Spleen (tissue), 11 donors: ENCODE results near the gene UNC5CL. TPM values are rescaled to one million over a fixed set of nuclear protein-coding genes. Genes with fewer than 3 reads are reported as not detected.

ENCODE experiments used
- DNase-seq: peaks from one replicate; pipeline ENCODE4 v3.0.0-alpha.2; 2020
- H3K27ac ChIP-seq, 8 donors: fragments of 200-600 bp; sonication (generic) in 7 of 8; 1 replicate in 4 of 8; 2 replicates in 4 of 8; pipeline versions ENCODE4 v1.5.0 to v1.8.0; 2016 to 2021; ENCODE audit warnings: inconsistent platforms in 4 of 8, mild to moderate bottlenecking in 4 of 8, moderate library complexity in 1 of 8
- H3K27me3 ChIP-seq, 7 donors: fragments of 200-600 bp; sonication (generic) in 6 of 7; replicated peaks in 1 of 7; 1 replicate in 4 of 7; 2 replicates in 3 of 7; pipeline versions ENCODE4 v1.5.0 to v1.8.0; 2016 to 2021; ENCODE audit warnings: inconsistent platforms in 3 of 7, mild to moderate bottlenecking in 1 of 7
- H3K36me3 ChIP-seq, 6 donors: fragments of 200-600 bp; sonication (generic) in 5 of 6; 1 replicate in 4 of 6; 2 replicates in 2 of 6; pipeline versions ENCODE4 v1.5.0 to v1.8.0; 2016 to 2021; ENCODE audit warnings: inconsistent platforms in 2 of 6
- H3K4me1 ChIP-seq, 6 donors: fragments of 200-600 bp; sonication (generic) in 5 of 6; 1 replicate in 3 of 6; 2 replicates in 3 of 6; pipeline versions ENCODE4 v1.5.0 to v1.8.0; 2016 to 2021; ENCODE audit warnings: inconsistent platforms in 3 of 6
- H3K4me3 ChIP-seq, 8 donors: fragments of 200-600 bp; sonication (generic) in 7 of 8; 1 replicate in 4 of 8; 2 replicates in 4 of 8; pipeline versions ENCODE4 v1.5.0 to v1.8.0; 2016 to 2021; ENCODE audit warnings: inconsistent platforms in 4 of 8, mild to moderate bottlenecking in 4 of 8, moderate library complexity in 2 of 8
- H3K9me3 ChIP-seq, 8 donors: fragments of 200-600 bp; sonication (generic) in 7 of 8; 1 replicate in 4 of 8; 2 replicates in 4 of 8; pipeline versions ENCODE4 v1.5.0 to v1.8.0; 2016 to 2021; ENCODE audit warnings: inconsistent platforms in 4 of 8
- CTCF ChIP-seq, 11 experiments: fragments of 200-600 bp in 7 of 11; fragments of 450-650 bp in 4 of 11; sonication (generic) in 4 of 11; IDR thresholded peaks in 8 of 11; conservative IDR thresholded peaks in 3 of 11; 1 replicate in 7 of 11; 2 replicates in 4 of 11; pipeline versions ENCODE4 v1.4.0 to v1.8.0; 2016 to 2021; ENCODE audit warnings: antibody characterized with exemption in 11 of 11, inconsistent platforms in 4 of 11, mild to moderate bottlenecking in 1 of 11
- POLR2A ChIP-seq, 3 donors: fragments of 450-650 bp; IDR thresholded peaks; one replicate each; pipeline ENCODE4 v1.5.1; 2017; ENCODE audit warnings: antibody characterized with exemption in 3 of 3, mild to moderate bottlenecking in 1 of 3
- POLR2AphosphoS5 ChIP-seq, 3 donors: sonication (generic); formaldehyde crosslinking; IDR thresholded peaks; one replicate each; pipeline ENCODE4 v1.5.1; 2017; ENCODE audit warnings: antibody characterized with exemption in 3 of 3
- WGBS, 5 donors: extraction: QIAGEN DNeasy Blood & Tissue Kit in 3 of 5; methylation state at CpG; one replicate each; pipeline versions ENCODE4 v1.1.5 to v1.1.7; 2013 to 2018; 5-methylcytosine and 5-hydroxymethylcytosine counted together
- intact Hi-C: fragments of 100-400 bp; cut with DNase I; formaldehyde crosslinking; loops from one replicate; pipeline ENCODE4 v1.15.0; 2023; ENCODE audit warnings: low total_unique reads
- polyA plus RNA-seq, 3 donors: library from polyadenylated mRNA; stranded (reverse); fragments of 200-250 nt; gene quantifications; one replicate each; pipeline ENCODE4 v1.2.1, GENCODE V29; 2013
- total RNA-seq, 7 donors: library from RNA; depleted of rRNA in 3 of 7; stranded (reverse); fragments of >200 nt in 3 of 7; fragmentation: NEBNext Ultra II Directional in 4 of 7; extraction: Animal tissue kit (Norgen Biotek cat#: 25700) in 4 of 7; gene quantifications; one replicate each; pipeline versions ENCODE4 v1.1.0 to v1.2.1, GENCODE V29; 2016 to 2021
- donor health status: healthy with polysubstance abuse.
- donor health status: DM: no; HTN: no; CAD: no; lungs with moderate emphysema.
- donor health status: DM: no; HTN: no; CAD: no.
- donor health status: Bipolar disorder and iron deficiency.
- donor health status: healthy.
- donor health status: DM: no; HTN: no; CAD: no.
- donor health status: DM: yes; HTN: yes; CAD: no.

Gene UNC5CL
- total and polyA plus RNA-seq, 10 donors: 1.4 to 3.9 (median 2.7) TPM

GRCh38 chr6:41027799-41028560 is 11.0 kb downstream of the UNC5CL start:
- WGBS, 5 donors: 1% methylated on average over 11 to 45 of the region's 45 CpGs
- peak; percentile 96 to 100 (median 99) for TF ChIP-seq CTCF (IDR thresholded peaks at IDR 0.05 in 8 of 11, conservative IDR thresholded peaks at IDR 0.05 in 3 of 11)
- TF ChIP-seq POLR2AphosphoS5 (IDR thresholded peaks at IDR 0.05): peak; percentile 51 to 87 (median 83)
- TF ChIP-seq POLR2A (IDR thresholded peaks at IDR 0.05): no peak
- no peaks in the 10 kb centered on the region for H3K36me3 ChIP-seq
- H3K9me3 ChIP-seq: no peaks in the 10 kb centered on the region
- H3K4me1 ChIP-seq: peaks cover 7 to 26% (median 20%) of the 10 kb centered on the region in 6 donors
- DNase-seq: peak; percentile 96
- peak overlapping the region; percentile 45 to 75 (median 54) for H3K4me3 ChIP-seq
- no peaks in the 10 kb centered on the region for H3K27me3 ChIP-seq
- peak overlapping the region; percentile 67 to 84 (median 77) for H3K27ac ChIP-seq
- intact Hi-C loops: loop anchor here (10.0 kb wide), 1 partner anchor 1673 kb away; no protein-coding TSS in a partner anchor

- no peaks in the 10 kb centered on the region for H3K27me3 ChIP-seq
- H3K27ac ChIP-seq: peak overlapping the region in 7 of 8 donors; percentile 67 to 84 (median 77)
- H3K36me3 ChIP-seq: no peaks in the 10 kb centered on the region
- intact Hi-C loops: loop anchor here (10.0 kb wide), 1 partner anchor 1672 kb away; no protein-coding TSS in a partner anchor
- no peak for DNase-seq
- H3K4me1 ChIP-seq: peaks cover 7 to 26% (median 20%) of the 10 kb centered on the region in 6 donors
- WGBS, 5 donors: 22 to 32% (median 30%) methylated on average over 4 of the region's 4 CpGs
- no peaks in the 10 kb centered on the region for H3K9me3 ChIP-seq
- peak overlapping the region; percentile 45 to 75 (median 54) for H3K4me3 ChIP-seq
- TF ChIP-seq CTCF (IDR thresholded peaks at IDR 0.05 in 8 of 11, conservative IDR thresholded peaks at IDR 0.05 in 3 of 11): no peak
- no peak for TF ChIP-seq POLR2AphosphoS5 (IDR thresholded peaks at IDR 0.05)
- TF ChIP-seq POLR2A (IDR thresholded peaks at IDR 0.05): no peak
These were observed 11.8 kb downstream of the UNC5CL start for GRCh38 chr6:41027241-41027640.

GRCh38 chr6:41025966-41026530 is 13.0 kb downstream of the UNC5CL start:
- no peak overlapping the region for H3K4me3 ChIP-seq
- H3K9me3 ChIP-seq: no peaks in the 10 kb centered on the region
- H3K4me1 ChIP-seq: peaks cover 7 to 26% (median 20%) of the 10 kb centered on the region in 6 donors
- TF ChIP-seq CTCF (IDR thresholded peaks at IDR 0.05 in 8 of 11, conservative IDR thresholded peaks at IDR 0.05 in 3 of 11): no peak
- H3K27me3 ChIP-seq: no peaks in the 10 kb centered on the region
- no peaks in the 10 kb centered on the region for H3K36me3 ChIP-seq
- WGBS, 5 donors: 83 to 93% (median 85%) methylated on average over 3 of the region's 3 CpGs
- no peak overlapping the region for H3K27ac ChIP-seq
- intact Hi-C loops: loop anchor here (10.0 kb wide), 1 partner anchor 1671 kb away; no protein-coding TSS in a partner anchor
- DNase-seq: no peak

- H3K4me3 ChIP-seq: no peak overlapping the region
- intact Hi-C loops: loop anchor here (10.0 kb wide), 1 partner anchor 1668 kb away; no protein-coding TSS in a partner anchor
- no peak for TF ChIP-seq CTCF (IDR thresholded peaks at IDR 0.05 in 8 of 11, conservative IDR thresholded peaks at IDR 0.05 in 3 of 11)
- no peak for TF ChIP-seq POLR2AphosphoS5 (IDR thresholded peaks at IDR 0.05)
- no peak for TF ChIP-seq POLR2A (IDR thresholded peaks at IDR 0.05)
- WGBS, 5 donors: 79 to 100% (median 91%) methylated on average over 3 of the region's 3 CpGs
- no peak for DNase-seq
- H3K4me1 ChIP-seq: peaks cover 6 to 13% (median 12%) of the 10 kb centered on the region in 6 donors
- peaks cover 0 to 2% (median 0%) of the 10 kb centered on the region in 8 donors for H3K9me3 ChIP-seq
- no peak overlapping the region for H3K27ac ChIP-seq
- no peaks in the 10 kb centered on the region for H3K36me3 ChIP-seq
- no peaks in the 10 kb centered on the region for H3K27me3 ChIP-seq
These were observed 15.9 kb downstream of the UNC5CL start for GRCh38 chr6:41023114-41023513.
